HepG2 (cell line): ENCODE results near the gene CCDC93. TPM values are rescaled to one million over a fixed set of nuclear protein-coding genes. Genes with fewer than 3 reads are reported as not detected.

Source experiments
- ATAC-seq: fragments of 200-7000 bp; cut with Tn5 transposase; 3 replicates; pipeline ENCODE4 v1.9.1; 2020; ENCODE audit warnings: mild to moderate bottlenecking, moderate library complexity
- BruUV-seq: library from RNA; stranded (reverse); fragments of 400-500 nt; replicated peaks from 2 replicates; lab custom pipeline; 2021; lab: Mats Ljungman, UMichigan
- CTCF ChIA-PET: fragments of 300-600 bp; formaldehyde crosslinking; extraction: SDS; loops from one replicate; lab custom pipeline; 2021; ENCODE audit warnings: low total read pairs, inconsistent platforms, low intra/inter-chr PET ratio; lab: Yijun Ruan, JAX
- POLR2A ChIA-PET: fragments of 350-600 bp; sonication (Branson Sonifier 250); formaldehyde crosslinking; loops from one replicate; lab custom pipeline; 2020; ENCODE audit warnings: antibody characterized with exemption, inconsistent platforms; lab: Yijun Ruan, JAX
- DNase-seq: peaks from one replicate; pipeline ENCODE4 v3.0.0-alpha.2; 2015; ENCODE audit warnings: low spot score
- FAIRE-seq: peaks from 3 replicates; lab custom pipeline; 2011; peaks lifted over from hg19 to GRCh38; lab: Jason Lieb, UNC
- H2AFZ ChIP-seq: one replicate; pipeline ENCODE4 v1.6.1; 2011; ENCODE audit warnings: low read length, inconsistent platforms
- H3K27ac ChIP-seq: fragments of 300-600 bp; 3 replicates; pipeline ENCODE4 v1.8.0; 2011; ENCODE audit warnings: mixed run types, mild to moderate bottlenecking, mixed read lengths, low read length, inconsistent platforms; ENCODE audit not compliant: insufficient read depth; ENCODE audit errors: extremely low read length
- H3K27me3 ChIP-seq, 2 experiments: fragments of 200-600 bp in 1 of 2; 2 replicates in 1 of 2; 3 replicates in 1 of 2; pipeline versions ENCODE4 v1.6.0 to v1.8.0; 2011; ENCODE audit warnings: low read length in 2 of 2, mild to moderate bottlenecking in 2 of 2, moderate library complexity in 2 of 2, inconsistent platforms in 1 of 2; ENCODE audit not compliant: insufficient read depth in 2 of 2, control insufficient read depth in 1 of 2
- H3K36me3 ChIP-seq, 2 experiments: fragments of 200-600 bp in 1 of 2; replicated peaks in 1 of 2; 2 replicates in 1 of 2; 3 replicates in 1 of 2; pipeline versions ENCODE4 v1.5.1 to v1.8.0; 2011; ENCODE audit warnings: low read length in 2 of 2, inconsistent platforms in 1 of 2; ENCODE audit not compliant: insufficient read depth in 2 of 2, control insufficient read depth in 1 of 2
- H3K4me1 ChIP-seq: 2 replicates; pipeline ENCODE4 v1.5.1; 2012; ENCODE audit warnings: low read length, inconsistent platforms; ENCODE audit not compliant: insufficient read depth
- H3K4me2 ChIP-seq: 2 replicates; pipeline ENCODE4 v1.6.0; 2011; ENCODE audit warnings: low read depth, low read length, inconsistent platforms
- H3K4me3 ChIP-seq, 3 experiments: fragments of 200-600 bp in 1 of 3; sonication (generic), shearing (Covaris generic) in 1 of 3; replicated peaks in 1 of 3; 2 replicates each; pipeline ENCODE4 v1.5.1; 2011 to 2016; ENCODE audit warnings: low read length in 3 of 3, inconsistent platforms in 2 of 3, low read depth in 2 of 3, mild to moderate bottlenecking in 2 of 3, control low read depth in 1 of 3, mixed read lengths in 1 of 3; ENCODE audit not compliant: insufficient read depth in 1 of 3
- H3K79me2 ChIP-seq: one replicate; pipeline ENCODE4 v1.6.1; 2011; ENCODE audit warnings: low read length, inconsistent platforms; ENCODE audit not compliant: insufficient read depth
- H3K9ac ChIP-seq: 2 replicates; pipeline ENCODE4 v1.6.0; 2011; ENCODE audit warnings: mild to moderate bottlenecking, low read depth, low read length, inconsistent platforms; ENCODE audit not compliant: insufficient read depth
- H3K9me3 ChIP-seq: 2 replicates; pipeline ENCODE4 v1.5.1; 2012; ENCODE audit warnings: mild to moderate bottlenecking, low read length
- H4K20me1 ChIP-seq: 2 replicates; pipeline ENCODE4 v1.6.0; 2011; ENCODE audit warnings: inconsistent platforms, mild to moderate bottlenecking, low read length, moderate library complexity; ENCODE audit not compliant: insufficient read depth
- ATF1 ChIP-seq: IDR thresholded peaks from 2 replicates; pipeline ENCODE4 v1.6.1; 2016; ENCODE audit warnings: mild to moderate bottlenecking, control low read depth
- NFKBIZ ChIP-seq: IDR thresholded peaks from 2 replicates; pipeline ENCODE4 v1.6.1; 2018; ENCODE audit warnings: missing genetic modification reagents, missing compliant biosample characterization
- TAF15 ChIP-seq: fragments of 200-400 bp; formaldehyde crosslinking; IDR thresholded peaks from one replicate; pipeline ENCODE4 v1.6.1; 2018; ENCODE audit warnings: mild to moderate bottlenecking, low read depth, low read length; ENCODE audit not compliant: poor library complexity, severe bottlenecking
- TBX2 ChIP-seq: sonication (generic); formaldehyde crosslinking; IDR thresholded peaks from 2 replicates; pipeline ENCODE4 v1.5.0; 2020; ENCODE audit warnings: missing genetic modification reagents, mild to moderate bottlenecking, borderline replicate concordance
- ZNF501 ChIP-seq: sonication (generic); formaldehyde crosslinking; IDR thresholded peaks from 2 replicates; pipeline ENCODE4 v1.5.1; 2020; ENCODE audit warnings: mild to moderate bottlenecking, moderate library complexity, missing genetic modification reagents
- ZNF768 ChIP-seq: sonication (generic); formaldehyde crosslinking; IDR thresholded peaks from 2 replicates; pipeline ENCODE4 v1.4.0; 2020; ENCODE audit warnings: missing genetic modification reagents
- ZSCAN29 ChIP-seq: sonication (generic); formaldehyde crosslinking; conservative IDR thresholded peaks from 2 replicates; pipeline ENCODE4 v1.4.0; 2020; ENCODE audit warnings: mild to moderate bottlenecking, missing genetic modification reagents
- in situ Hi-C: cut with HindIII; loops from 2 replicates; pipeline ENCODE4 v1.10.0; 2017; ENCODE audit warnings: low pct_unique_long_range_greater_than_20kb; ENCODE audit not compliant: extremely low pct_ligation_motif_present
- intact Hi-C: fragments of 100-400 bp; cut with micrococcal nuclease; formaldehyde crosslinking; loops from one replicate; pipeline ENCODE4 v1.10.0; 2022; ENCODE audit not compliant: unreplicated experiment
- polyA plus RNA-seq, 8 experiments: library from polyadenylated mRNA; depleted of rRNA in 3 of 8; stranded (reverse) in 7 of 8; unstranded in 1 of 8; fragments of >200 nt; fragmentation: Illumina TruSeq in 4 of 8; extraction: Trizol in 4 of 8; gene quantifications; 2 replicates each; pipeline versions ENCODE4 v1.2.1 to v1.2.3, GENCODE V29; 2011 to 2016; ENCODE audit warnings: low read depth in 4 of 8, missing spikeins in 1 of 8, mixed read lengths in 1 of 8; ENCODE audit not compliant: insufficient read depth in 1 of 8
- total RNA-seq, 5 experiments: library from RNA; depleted of rRNA; stranded (reverse); fragments of >200 nt; fragmentation: Illumina TruSeq; extraction: Trizol; gene quantifications; 2 replicates each; pipeline ENCODE4 v1.2.3, GENCODE V29; 2016; ENCODE audit warnings: low read depth in 1 of 5
- TF ChIP-seq, protein P1 (sequence below): sonication (generic); formaldehyde crosslinking; IDR thresholded peaks from 2 replicates; pipeline ENCODE4 v1.4.0; 2020; ENCODE audit warnings: missing genetic modification reagents, borderline replicate concordance
- TF ChIP-seq, protein P2 (sequence below): sonication (generic); formaldehyde crosslinking; IDR thresholded peaks from 2 replicates; pipeline ENCODE4 v1.4.0; 2020; ENCODE audit warnings: mild to moderate bottlenecking, missing genetic modification reagents

CCDC93 gene
- total and polyA plus RNA-seq, 2 of the 13 experiments (the other 11 are each of a cell fraction or from before 2014, with no cell fraction given), result 37.2 to 53.2 TPM

GRCh38 chr2:117953231-117953630 is 60.6 kb downstream of the CCDC93 start (continued):
- TF ChIP-seq ZNF501 (CRISPR knock-in tag) (no peak), TBX2 (CRISPR knock-in tag) (no peak)

DNA sequence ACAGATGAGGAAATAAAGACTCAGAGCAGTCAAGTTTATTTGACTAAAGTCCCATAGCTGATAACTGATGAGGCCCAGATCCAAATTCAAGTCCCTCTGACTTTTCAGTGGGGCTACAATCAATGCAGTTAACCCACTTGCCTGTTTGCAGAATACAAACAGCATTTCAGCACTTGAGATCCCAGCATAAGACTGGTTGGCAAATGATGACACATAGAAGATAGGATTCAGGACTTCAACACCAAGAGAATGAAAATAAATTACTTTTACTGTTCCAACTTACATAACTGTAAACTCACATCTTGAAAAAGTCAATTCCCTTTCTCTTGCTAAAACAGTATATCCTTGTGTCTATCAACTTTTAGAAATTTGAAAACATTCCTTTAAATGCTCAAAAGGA is 61.2 kb downstream of the CCDC93 start:
- Histone ChIP-seq H3K9ac (no peak overlapping the region), H3K36me3 (peaks cover 41 to 94% of the 10 kb centered on the region in 2 experiments), H3K4me3 (no peak overlapping the region), H2AFZ (no peak overlapping the region), H3K4me1 (no peaks in the 10 kb centered on the region), H3K79me2 (no peaks in the 10 kb centered on the region), H4K20me1 (no peaks in the 10 kb centered on the region), H3K27ac (no peak overlapping the region), H3K27me3 (no peaks in the 10 kb centered on the region), H3K9me3 (no peaks in the 10 kb centered on the region), H3K4me2 (no peak overlapping the region)
- ChIA-PET CTCF (no interaction called here), POLR2A (no interaction called here)
- FAIRE-seq (no peak), DNase-seq (no peak), ATAC-seq (no peak)
- intact Hi-C loops (no loop called here), in situ Hi-C loops (no loop called here)
- no TSS peak for BruUV-seq
- TF ChIP-seq ZNF768 (CRISPR knock-in tag), result no peak
- TF ChIP-seq NFKBIZ (CRISPR knock-in tag), result no peak
- TF ChIP-seq ZSCAN29, result no peak
- TF ChIP-seq ATF1 (CRISPR knock-in tag), result no peak
- TF ChIP-seq, protein P1, sequence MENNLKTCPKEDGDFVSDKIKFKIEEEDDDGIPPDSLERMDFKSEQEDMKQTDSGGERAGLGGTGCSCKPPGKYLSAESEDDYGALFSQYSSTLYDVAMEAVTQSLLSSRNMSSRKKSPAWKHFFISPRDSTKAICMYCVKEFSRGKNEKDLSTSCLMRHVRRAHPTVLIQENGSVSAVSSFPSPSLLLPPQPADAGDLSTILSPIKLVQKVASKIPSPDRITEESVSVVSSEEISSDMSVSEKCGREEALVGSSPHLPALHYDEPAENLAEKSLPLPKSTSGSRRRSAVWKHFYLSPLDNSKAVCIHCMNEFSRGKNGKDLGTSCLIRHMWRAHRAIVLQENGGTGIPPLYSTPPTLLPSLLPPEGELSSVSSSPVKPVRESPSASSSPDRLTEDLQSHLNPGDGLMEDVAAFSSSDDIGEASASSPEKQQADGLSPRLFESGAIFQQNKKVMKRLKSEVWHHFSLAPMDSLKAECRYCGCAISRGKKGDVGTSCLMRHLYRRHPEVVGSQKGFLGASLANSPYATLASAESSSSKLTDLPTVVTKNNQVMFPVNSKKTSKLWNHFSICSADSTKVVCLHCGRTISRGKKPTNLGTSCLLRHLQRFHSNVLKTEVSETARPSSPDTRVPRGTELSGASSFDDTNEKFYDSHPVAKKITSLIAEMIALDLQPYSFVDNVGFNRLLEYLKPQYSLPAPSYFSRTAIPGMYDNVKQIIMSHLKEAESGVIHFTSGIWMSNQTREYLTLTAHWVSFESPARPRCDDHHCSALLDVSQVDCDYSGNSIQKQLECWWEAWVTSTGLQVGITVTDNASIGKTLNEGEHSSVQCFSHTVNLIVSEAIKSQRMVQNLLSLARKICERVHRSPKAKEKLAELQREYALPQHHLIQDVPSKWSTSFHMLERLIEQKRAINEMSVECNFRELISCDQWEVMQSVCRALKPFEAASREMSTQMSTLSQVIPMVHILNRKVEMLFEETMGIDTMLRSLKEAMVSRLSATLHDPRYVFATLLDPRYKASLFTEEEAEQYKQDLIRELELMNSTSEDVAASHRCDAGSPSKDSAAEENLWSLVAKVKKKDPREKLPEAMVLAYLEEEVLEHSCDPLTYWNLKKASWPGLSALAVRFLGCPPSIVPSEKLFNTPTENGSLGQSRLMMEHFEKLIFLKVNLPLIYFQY (CRISPR knock-in tag), result no peak
- TF ChIP-seq TAF15, result no peak
- TF ChIP-seq, protein P2, sequence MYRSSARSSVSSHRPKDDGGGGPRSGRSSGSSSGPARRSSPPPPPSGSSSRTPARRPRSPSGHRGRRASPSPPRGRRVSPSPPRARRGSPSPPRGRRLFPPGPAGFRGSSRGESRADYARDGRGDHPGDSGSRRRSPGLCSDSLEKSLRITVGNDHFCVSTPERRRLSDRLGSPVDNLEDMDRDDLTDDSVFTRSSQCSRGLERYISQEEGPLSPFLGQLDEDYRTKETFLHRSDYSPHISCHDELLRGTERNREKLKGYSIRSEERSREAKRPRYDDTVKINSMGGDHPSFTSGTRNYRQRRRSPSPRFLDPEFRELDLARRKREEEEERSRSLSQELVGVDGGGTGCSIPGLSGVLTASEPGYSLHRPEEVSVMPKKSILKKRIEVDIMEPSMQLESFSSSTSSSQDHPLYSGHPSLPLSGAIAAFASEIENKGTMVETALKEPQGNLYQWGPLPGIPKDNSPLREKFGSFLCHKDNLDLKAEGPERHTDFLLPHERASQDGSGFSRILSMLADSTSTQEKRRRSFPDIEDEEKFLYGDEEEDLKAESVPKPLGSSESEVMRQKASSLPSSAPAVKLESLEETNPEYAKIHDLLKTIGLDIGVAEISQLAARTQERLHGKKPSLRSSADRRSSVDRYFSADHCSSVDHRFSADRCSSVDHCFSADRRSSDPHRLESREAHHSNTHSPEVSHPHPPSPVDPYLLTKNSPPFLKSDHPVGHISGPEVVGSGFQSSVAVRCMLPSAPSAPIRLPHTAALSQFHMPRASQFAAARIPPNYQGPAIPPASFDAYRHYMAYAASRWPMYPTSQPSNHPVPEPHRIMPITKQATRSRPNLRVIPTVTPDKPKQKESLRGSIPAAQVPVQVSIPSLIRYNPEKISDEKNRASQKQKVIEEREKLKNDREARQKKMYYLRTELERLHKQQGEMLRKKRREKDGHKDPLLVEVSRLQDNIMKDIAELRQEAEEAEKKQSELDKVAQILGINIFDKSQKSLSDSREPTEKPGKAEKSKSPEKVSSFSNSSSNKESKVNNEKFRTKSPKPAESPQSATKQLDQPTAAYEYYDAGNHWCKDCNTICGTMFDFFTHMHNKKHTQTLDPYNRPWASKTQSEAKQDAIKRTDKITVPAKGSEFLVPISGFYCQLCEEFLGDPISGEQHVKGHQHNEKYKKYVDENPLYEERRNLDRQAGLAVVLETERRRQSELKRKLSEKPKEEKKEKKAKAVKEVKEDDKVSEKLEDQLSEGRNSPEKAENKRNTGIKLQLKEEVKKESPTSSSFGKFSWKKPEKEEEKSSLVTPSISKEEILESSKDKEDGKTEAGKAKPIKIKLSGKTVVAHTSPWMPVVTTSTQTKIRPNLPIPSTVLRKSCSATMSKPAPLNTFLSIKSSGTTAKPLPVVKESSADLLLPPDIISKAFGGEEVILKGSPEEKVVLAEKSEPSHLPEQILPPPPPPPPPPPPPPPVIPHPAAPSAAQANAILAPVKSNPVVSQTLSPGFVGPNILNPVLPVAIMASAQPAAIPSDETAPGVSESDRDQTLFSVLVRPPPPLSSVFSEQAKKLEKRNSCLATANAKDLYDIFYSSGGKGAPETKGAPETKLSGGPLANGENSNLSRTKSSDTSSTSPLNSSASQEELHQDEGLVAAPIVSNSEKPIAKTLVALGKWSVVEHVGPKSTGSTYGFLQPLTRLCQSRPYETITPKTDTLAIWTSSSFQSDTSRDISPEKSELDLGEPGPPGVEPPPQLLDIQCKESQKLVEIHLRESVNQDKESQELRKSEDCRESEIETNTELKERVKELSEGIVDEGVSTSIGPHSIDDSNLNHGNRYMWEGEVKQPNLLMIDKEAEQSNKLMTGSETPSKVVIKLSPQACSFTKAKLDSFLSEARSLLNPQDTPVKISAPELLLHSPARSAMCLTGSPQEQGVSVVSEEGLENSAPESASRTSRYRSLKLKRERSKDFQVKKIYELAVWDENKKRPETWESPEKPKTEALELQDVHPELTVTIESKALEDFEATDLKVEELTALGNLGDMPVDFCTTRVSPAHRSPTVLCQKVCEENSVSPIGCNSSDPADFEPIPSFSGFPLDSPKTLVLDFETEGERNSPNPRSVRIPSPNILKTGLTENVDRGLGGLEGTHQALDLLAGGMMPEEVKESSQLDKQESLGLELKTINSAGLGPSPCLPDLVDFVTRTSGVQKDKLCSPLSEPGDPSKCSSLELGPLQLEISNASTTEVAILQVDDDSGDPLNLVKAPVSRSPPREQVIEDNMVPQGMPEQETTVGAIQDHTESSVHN (CRISPR knock-in tag), result no peak
